Endothelial cell (in vitro differentiated cells): ENCODE results near the gene SCAPER. TPM values are rescaled to one million over a fixed set of nuclear protein-coding genes. Genes with fewer than 3 reads are reported as not detected.
"Not testable (repeated sequence)": the region's sequence is repeated elsewhere in the genome, so short reads cannot be mapped to it uniquely, and the experiment has no call there.

Experiments used
- DNase-seq: peaks from one replicate; pipeline ENCODE4 v3.0.0; 2021; ENCODE audit warnings: low spot score
- H3K27ac Mint-ChIP-seq: one replicate; pipeline ENCODE4 v1.8.0; 2021; ENCODE audit warnings: mixed read lengths, inconsistent platforms; ENCODE audit not compliant: unreplicated experiment
- H3K27me3 Mint-ChIP-seq: one replicate; pipeline ENCODE4 v1.8.0; 2021; ENCODE audit warnings: mild to moderate bottlenecking, moderate library complexity, mixed read lengths, inconsistent platforms; ENCODE audit not compliant: unreplicated experiment
- H3K36me3 Mint-ChIP-seq: one replicate; pipeline ENCODE4 v1.8.0; 2021; ENCODE audit warnings: mild to moderate bottlenecking, low read depth, mixed read lengths, inconsistent platforms; ENCODE audit not compliant: unreplicated experiment
- H3K4me1 Mint-ChIP-seq: one replicate; pipeline ENCODE4 v1.8.0; 2021; ENCODE audit warnings: mild to moderate bottlenecking, mixed read lengths, inconsistent platforms; ENCODE audit not compliant: unreplicated experiment
- H3K4me3 Mint-ChIP-seq: one replicate; pipeline ENCODE4 v1.8.0; 2021; ENCODE audit warnings: mild to moderate bottlenecking, mixed read lengths, inconsistent platforms; ENCODE audit not compliant: unreplicated experiment
- H3K9me3 Mint-ChIP-seq: one replicate; pipeline ENCODE4 v1.8.0; 2021; ENCODE audit warnings: mixed read lengths, inconsistent platforms; ENCODE audit not compliant: unreplicated experiment
- CTCF ChIP-seq: fragments of 200-600 bp; sonication (generic); IDR thresholded peaks from one replicate; pipeline ENCODE4 v1.5.0; 2021; ENCODE audit warnings: antibody characterized with exemption; ENCODE audit not compliant: unreplicated experiment
- total RNA-seq: library from RNA; stranded (reverse); fragmentation: NEBNext Ultra II Directional; extraction: Animal tissue kit (Norgen Biotek cat#: 25700); gene quantifications from one replicate; pipeline ENCODE4 v1.2.1, GENCODE V29; 2021; ENCODE audit not compliant: unreplicated experiment

SCAPER gene
- total RNA-seq, 1 donor from 2014 or later = 18.1 TPM

- Mint-ChIP-seq H3K9me3 (no peaks in the 10 kb centered on the region), H3K27me3 (no peaks in the 10 kb centered on the region), H3K27ac (no peak overlapping the region), H3K4me3 (no peak overlapping the region), H3K36me3 (peaks cover 6% of the 10 kb centered on the region), H3K4me1 (peaks cover 8% of the 10 kb centered on the region)
- TF ChIP-seq CTCF = no peak
- DNase-seq = no peak
Measured at GRCh38 chr15:76696840-76697239, 208.3 kb downstream of the SCAPER start.

- H3K4me3 Mint-ChIP-seq, DNase-seq, H3K4me1 Mint-ChIP-seq, H3K36me3 Mint-ChIP-seq, H3K9me3 Mint-ChIP-seq, H3K27me3 Mint-ChIP-seq: not testable (repeated sequence)
- H3K27ac Mint-ChIP-seq = peak overlapping the region; percentile 84
Measured at GRCh38 chr15:76692546-76692945, 212.6 kb downstream of the SCAPER start.

GRCh38 chr15:76687592-76687991 lies 217.5 kb downstream of the SCAPER start:
- not testable (repeated sequence) for DNase-seq, H3K9me3 Mint-ChIP-seq, H3K27me3 Mint-ChIP-seq, H3K4me3 Mint-ChIP-seq, H3K4me1 Mint-ChIP-seq, H3K27ac Mint-ChIP-seq, H3K36me3 Mint-ChIP-seq

- H3K27ac Mint-ChIP-seq = no peak overlapping the region
Measured at GRCh38 chr15:76684002-76684401, 221.1 kb downstream of the SCAPER start.

GRCh38 chr15:76682833-76683232 lies 222.3 kb downstream of the SCAPER start:
- no peak for TF ChIP-seq CTCF
- DNase-seq = no peak
- Mint-ChIP-seq H3K4me3 (no peak overlapping the region), H3K36me3 (no peaks in the 10 kb centered on the region), H3K9me3 (no peaks in the 10 kb centered on the region), H3K4me1 (no peaks in the 10 kb centered on the region), H3K27me3 (no peaks in the 10 kb centered on the region), H3K27ac (no peak overlapping the region)

More at GRCh38 chr15:76684002-76684401, 221.1 kb downstream of the SCAPER start:
- H3K36me3 Mint-ChIP-seq = no peaks in the 10 kb centered on the region
- H3K9me3 Mint-ChIP-seq = no peaks in the 10 kb centered on the region
- no peak for TF ChIP-seq CTCF
- no peak for DNase-seq
- H3K4me3 Mint-ChIP-seq = no peak overlapping the region
- no peaks in the 10 kb centered on the region for H3K27me3 Mint-ChIP-seq
- H3K4me1 Mint-ChIP-seq = no peaks in the 10 kb centered on the region

GRCh38 chr15:76682259-76682658 lies 222.9 kb downstream of the SCAPER start:
- H3K36me3 Mint-ChIP-seq = no peaks in the 10 kb centered on the region
- H3K27ac Mint-ChIP-seq = no peak overlapping the region
- no peak overlapping the region for H3K4me3 Mint-ChIP-seq
- H3K9me3 Mint-ChIP-seq = no peaks in the 10 kb centered on the region
- no peak for DNase-seq
- TF ChIP-seq CTCF = no peak
- no peaks in the 10 kb centered on the region for H3K4me1 Mint-ChIP-seq
- H3K27me3 Mint-ChIP-seq = no peaks in the 10 kb centered on the region
